ENCODE results near the gene FAM110D.

Gene FAM110D

DNA sequence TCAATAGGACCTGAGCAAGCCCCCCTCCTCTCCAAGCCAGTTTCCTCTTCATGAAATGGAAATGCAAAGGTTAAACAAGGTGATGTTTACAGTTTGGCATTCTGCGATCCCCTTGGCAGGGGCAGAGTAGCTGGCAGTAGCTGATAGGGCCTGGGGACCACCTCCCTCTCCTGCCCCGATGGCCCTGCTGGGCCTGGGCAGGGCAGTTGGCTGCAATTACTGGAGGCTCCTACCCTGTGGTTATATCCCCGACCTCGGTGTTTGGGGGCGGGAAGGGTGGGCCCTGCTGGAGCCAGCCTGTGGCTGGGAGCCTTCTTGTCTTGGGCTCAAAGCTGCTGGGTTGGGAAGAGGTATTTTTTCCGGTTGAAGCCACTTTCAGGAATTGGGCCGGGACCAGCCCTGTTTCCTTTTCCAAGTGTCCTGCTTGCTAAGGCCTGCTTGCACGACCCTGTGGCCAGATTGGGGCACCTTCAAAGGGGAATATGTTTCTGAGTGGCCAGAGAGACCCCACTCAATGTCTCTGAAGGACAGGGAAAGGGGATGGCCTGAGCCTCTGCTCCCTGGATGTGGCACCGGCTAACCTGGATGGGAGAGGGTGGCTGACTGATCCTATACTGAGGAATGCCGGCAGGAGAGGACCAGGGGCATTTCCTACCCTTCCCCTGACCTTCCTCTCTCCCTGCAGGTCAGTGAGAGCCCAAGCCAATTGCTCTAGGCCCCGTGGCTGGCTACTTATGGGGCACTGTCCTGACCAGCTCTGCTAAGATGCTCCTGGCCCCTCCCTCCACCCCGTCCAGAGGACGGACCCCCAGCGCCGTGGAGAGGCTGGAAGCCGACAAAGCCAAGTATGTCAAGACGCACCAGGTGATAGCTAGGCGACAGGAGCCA is 1.9 kb downstream of the FAM110D start:
- in situ Hi-C loops (cut with MboI; ENCODE audit: low sequenced_read_pairs): no loop called here

DNA sequence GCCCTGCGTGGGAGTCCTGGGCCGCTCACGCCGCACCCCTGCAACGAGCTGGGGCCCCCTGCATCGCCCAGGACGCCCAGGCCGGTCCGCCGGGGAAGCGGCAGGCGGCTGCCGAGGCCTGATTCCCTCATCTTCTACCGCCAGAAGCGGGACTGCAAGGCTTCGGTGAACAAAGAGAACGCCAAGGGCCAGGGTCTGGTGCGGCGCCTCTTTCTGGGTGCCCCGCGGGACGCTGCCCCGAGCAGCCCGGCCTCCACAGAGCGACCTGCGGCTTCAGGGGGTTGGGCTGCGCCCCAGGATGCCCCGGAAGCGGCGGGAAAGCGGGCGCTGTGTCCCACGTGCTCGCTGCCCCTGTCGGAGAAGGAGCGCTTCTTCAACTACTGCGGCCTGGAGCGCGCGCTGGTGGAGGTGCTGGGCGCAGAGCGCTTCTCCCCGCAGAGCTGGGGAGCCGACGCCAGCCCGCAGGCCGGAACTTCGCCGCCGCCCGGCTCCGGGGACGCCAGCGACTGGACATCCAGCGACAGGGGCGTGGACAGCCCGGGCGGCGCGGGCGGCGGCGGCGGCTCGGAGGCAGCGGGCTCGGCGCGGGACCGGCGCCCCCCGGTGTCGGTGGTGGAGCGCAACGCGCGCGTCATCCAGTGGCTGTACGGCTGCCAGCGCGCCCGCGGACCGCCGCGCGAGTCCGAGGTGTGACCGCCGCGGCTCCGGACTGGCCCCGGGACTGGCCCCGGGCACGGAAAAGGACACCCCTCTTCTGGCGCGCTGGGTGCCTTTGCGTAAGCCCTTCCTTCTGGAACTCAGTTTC is 2.7 kb downstream of the FAM110D start:
- in situ Hi-C loops (cut with MboI; ENCODE audit: low sequenced_read_pairs): no loop called here

DNA sequence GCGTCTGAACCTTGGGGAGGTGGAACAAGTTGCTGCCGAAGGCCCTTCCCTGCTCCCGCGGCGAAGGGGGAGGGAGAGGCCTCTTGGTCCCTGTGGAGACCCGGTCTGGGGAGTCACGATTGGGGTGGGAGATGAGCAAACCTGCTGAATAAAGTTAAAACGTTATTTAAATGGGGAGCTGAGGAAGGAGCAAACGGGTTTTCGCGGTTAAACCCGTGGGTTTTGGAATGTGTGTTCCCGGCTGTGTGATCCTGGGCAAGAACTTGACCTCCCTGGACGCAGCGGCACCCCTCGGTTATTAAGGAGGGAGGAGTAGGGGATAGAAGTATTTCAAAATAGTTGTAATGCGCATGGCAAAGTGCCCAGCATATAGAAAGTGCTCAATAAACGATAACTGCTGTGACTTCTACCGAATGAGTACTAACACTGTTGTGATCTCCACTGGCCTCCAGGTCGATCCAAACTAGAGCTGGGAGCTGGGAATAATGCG is 3.4 kb downstream of the FAM110D start:
- in situ Hi-C loops (cut with MboI; ENCODE audit: low sequenced_read_pairs): no loop called here

DNA sequence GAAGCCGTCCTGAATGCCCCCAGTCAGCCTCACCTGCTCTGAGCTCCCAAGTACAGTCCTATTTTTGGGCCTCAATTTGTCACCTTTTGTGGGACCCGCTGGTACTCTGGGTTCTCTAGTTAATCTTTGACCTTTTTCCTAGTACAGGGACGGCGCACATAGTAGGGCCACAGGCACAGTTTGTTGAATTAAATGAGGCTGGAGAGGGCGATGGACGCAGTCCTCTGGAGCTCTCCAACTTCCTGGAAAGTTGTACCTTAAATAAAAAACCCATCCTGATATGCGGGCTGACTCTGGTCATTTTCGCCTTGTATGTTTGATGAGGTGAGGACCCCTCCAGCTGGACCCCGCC is 4.8 kb downstream of the FAM110D start:
- in situ Hi-C loops (cut with MboI; ENCODE audit: low sequenced_read_pairs): no loop called here

DNA sequence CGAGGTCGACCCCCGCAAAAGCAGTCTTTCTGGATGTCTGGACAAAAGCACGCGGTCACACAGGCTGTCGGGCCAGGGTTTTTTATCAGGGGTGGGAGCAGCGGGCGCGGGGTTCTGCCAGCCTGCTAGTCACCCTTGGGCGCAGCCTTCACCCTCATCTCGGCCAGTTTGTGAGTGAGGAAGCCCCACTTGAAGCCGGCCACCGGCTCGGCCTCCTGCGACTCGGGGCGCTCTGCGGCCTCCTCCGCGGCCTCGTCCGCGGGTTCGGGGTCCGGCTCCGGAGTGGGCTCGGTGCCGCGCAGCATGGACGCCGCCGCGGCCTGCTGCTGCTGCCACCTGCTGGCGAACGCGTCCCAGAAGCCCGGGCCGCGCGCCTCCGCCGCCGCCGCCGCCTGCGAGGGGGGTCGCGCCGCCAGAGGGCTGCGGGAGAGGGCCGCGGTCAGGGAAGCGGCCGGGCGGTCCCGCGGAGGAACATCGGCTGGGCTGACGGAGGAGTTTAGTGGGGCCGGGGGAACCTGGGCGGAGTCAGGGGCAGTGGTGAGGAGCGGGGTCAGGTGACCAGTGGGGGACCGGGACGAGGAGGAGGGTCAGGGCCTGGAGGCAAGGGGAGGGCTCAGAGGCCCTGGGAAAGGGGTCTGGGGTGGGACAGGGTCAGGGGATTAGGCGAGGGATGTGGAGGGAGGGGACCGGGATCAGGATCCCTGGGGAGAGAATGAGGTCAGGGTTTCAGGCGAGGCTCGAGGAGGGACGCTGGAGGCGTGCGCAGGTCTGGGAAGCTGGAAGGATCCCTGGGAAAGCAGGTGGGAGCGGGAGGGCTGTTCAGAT is 5.4 kb downstream of the FAM110D start:
- in situ Hi-C loops (cut with MboI; ENCODE audit: low sequenced_read_pairs): no loop called here

DNA sequence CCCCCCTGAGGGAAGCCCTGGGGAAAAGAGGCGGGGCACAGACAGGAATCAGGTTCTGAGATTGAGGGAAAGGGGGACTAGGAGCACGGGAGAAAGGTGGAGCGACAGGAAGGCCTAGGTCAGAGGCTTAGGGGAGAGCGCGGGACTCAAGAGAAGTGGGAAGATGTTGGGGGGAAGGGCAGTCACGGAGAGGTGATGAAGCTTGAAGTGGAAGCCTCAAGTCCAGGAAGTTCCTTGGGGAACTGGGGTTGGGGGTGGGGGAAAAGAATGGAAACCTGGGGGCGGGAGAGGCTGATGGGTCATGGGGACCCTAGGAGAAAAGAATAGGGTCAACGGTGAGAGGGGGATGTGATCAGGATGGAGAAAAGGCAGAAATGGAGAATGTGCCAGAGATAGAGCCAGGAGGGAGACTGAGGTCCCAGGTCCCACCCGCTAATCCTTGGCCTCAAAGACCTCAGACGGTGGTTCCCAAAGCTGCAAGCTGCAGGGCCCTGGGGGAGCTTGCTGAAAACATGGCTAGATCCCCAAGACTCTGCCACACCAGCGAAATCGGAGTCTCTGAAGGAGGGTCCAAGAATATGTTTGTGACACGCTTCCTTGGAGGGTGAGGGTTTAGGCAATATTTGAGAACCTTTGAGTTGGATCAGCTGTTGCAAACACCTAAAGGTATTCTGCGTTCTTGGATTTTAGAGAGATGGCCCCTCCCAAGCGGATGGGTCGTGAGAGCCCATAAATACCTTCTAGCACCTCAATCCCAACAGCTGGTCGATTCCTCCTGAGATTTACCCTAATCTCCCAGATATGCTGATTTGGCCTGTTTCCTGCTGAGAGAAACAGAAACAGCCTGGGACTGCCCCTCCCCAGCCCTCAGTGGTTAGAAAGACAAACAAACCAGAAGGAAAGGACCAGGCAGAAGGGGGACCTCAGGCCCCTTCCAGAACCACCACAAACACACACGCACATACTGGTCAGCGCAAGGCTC is 6.3 kb downstream of the FAM110D start:
- in situ Hi-C loops (cut with MboI; ENCODE audit: low sequenced_read_pairs): no loop called here

DNA sequence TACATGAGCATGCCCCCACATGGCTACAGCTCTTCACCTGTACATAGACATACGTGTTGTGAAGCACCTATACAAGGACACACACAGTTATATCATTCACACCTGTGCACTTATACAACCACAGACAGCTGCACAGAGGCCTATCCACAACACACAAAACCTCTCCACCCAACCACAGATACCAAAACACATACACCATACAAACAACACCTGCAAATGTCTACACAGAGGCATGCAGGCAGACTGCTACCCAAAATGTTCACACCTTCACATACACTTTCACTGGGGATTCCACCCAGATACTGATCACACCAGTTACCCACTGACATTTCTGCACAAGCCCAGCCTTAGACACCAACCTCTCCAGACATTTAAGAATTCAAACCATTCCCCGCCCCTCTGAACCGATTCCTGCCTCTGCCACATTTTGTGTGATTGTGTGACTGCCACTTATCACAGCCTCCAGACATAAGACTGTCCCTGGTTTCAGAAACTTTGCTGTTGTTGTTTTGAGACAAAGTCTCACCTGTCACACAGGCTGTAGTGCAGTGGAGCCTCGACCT is 7.9 kb downstream of the FAM110D start:
- in situ Hi-C loops (cut with MboI; ENCODE audit: low sequenced_read_pairs): no loop called here

DNA sequence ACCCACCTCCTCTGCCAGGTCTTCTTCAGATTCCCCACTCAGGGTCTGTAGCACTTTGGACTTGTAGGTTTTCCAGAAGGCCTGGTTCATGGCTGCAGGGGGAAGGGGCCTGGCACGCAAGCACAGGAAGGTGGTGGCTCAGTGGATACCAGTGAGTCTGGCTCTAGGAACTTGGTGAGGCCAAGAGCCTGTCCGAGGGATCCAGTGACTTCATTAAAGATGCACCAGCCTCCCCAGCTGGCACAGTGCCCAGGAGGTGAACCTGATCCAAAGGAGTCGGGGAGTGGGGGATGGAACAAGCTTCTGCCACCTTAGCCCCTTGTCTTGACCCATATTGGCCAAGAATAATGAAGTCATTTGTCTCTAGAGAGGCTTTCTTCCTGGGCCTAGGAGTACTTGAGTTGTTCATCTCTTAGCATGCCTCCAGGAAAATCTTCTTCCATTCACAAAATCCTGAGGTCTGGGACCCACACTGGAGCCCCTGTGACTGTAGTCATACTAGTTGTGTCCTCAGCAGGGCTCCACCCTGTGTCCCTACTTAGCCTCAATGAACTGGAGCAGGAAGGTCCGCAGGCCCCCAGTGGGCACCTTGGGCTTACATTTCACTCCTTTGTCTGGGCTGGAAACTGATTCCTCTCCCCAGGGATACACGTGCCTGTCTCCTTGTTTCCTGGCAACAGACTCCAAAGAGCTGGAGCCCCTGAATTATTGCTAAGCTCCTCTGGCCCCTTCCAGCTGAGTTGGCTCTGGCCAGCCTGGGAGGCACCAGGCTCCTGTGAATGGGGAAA is 9.7 kb downstream of the FAM110D start, which contains the start of gene C1orf232:
C1orf232 (minus strand) TSS at position 554 of the 788 bp plus-strand sequence; CDS start at position 90, 464 bp downstream.
- in situ Hi-C loops (cut with MboI; ENCODE audit: low sequenced_read_pairs): no loop called here

DNA sequence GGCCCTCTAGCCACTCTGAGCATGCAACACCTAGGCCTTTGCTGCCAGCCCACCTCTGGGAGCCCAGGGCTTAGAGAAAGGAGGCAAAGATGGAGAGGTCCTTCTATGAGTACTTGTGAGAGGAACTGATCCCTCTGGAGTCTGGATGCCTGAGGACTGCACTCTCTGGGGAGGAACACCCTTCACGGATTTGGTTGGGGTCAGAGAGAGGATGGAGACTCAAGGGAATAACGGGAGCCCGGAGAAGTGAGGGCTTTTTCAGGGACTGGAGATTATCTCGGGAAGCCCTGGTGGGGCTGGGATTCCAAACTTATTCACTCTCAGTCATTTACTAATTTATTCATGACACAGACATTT is 10.3 kb downstream of the FAM110D start:
- in situ Hi-C loops (cut with MboI; ENCODE audit: low sequenced_read_pairs): no loop called here

DNA sequence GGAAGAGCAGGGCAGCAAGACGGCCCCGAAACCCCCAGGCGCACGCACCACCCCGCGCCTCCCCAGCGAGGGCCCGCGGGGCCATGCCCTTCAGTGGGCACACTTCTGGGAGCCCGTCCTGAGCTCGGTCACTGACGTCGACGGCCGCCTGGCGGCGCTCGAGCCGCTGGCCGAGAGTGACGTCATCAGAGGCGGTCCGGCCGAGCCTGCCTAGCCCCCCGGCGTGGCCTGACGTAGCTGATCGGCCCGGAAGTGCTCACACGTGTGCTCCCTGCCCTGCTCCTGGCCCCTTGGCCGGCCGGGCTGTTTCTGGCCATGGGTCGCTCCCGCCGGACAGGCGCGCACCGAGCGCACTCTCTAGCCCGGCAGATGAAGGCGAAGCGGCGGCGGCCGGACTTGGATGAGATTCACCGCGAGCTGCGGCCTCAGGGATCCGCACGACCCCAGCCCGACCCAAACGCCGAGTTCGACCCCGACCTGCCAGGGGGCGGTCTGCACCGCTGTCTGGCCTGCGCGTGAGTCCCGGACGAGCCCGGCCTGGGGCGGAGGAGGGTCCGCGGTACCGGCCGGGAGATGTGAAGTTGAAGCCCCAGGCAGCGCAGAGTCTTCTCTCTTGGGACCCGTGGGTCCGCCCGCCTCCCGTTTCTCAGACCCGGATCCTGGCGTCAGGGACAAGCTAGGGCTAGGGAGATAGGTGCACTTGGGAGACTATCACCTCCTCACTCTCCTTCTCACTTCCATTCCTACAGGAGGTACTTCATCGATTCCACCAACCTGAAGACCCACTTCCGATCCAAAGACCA is 11.0 kb downstream of the FAM110D start, which contains the start of gene ZNF593:
ZNF593 (plus strand) TSS at position 240 of the 803 bp plus-strand sequence; CDS start at position 316, 76 bp downstream.
- in situ Hi-C loops (cut with MboI; ENCODE audit: low sequenced_read_pairs): no loop called here

DNA sequence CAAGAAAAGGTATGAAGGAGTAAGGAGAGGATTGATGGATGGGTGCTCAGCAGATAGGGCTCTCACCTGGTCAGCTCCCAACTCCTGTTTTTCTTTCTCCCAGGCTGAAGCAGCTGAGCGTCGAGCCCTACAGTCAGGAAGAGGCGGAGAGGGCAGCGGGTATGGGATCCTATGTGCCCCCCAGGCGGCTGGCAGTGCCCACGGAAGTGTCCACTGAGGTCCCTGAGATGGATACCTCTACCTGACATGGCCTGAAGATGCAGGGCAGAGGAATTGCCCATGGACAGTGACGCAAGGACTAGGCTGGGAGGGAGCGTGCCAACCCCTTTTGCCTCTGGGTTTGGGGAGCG is 11.6 kb downstream of the FAM110D start:
- in situ Hi-C loops (cut with MboI; ENCODE audit: low sequenced_read_pairs): no loop called here

DNA sequence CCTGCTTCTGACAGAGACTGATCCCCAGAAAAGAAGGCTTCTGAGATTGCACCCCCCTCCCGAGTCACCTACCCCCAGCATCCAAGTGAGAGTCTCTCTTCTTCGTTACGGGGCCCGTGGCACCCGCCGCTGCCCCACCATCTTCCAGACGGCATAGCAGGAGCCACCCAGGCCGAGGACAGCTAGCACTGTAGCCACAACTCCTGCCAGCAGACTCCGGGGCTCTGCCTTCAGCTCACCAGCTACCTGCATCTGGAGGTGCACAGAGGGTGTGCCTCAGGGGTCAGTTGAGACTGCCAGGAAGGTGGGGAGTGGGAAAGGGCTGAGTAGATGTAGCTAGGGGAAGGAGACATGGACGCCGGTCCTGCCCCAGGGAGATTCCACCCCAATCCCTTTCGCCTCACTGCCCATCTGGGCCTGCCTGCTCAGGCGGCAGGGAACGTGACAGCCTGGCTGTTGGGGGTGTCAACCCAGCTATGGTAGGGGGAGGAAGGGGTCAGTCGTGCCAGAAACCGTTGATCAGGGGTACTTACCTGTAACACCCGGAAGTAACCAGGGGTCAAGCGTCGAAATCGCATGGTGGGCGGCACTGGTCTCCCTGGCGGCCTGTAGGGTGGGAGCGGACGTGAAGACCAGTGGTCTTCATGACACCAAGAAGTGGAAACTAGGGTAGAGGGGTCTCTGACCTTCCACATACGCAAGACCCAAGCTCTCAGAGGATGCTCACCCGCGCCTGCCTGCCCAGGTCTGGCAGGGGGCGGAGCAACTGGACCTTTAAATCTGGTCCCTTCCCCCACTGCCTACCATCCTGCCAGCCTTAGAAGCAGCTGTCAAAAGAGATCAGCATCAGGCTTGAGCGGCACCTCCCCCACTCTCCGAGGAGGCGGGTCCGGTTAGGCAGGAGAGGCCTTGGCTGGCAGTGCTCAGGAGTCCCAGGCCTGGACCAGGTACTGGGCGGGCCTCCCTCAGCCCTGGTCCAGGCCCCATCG is 12.5 kb downstream of the FAM110D start, which contains the start of gene ZNF593OS:
ZNF593OS (minus strand) TSS at position 749 of the 989 bp plus-strand sequence; CDS start at position 578, 171 bp downstream.
- in situ Hi-C loops (cut with MboI; ENCODE audit: low sequenced_read_pairs): no loop called here

DNA sequence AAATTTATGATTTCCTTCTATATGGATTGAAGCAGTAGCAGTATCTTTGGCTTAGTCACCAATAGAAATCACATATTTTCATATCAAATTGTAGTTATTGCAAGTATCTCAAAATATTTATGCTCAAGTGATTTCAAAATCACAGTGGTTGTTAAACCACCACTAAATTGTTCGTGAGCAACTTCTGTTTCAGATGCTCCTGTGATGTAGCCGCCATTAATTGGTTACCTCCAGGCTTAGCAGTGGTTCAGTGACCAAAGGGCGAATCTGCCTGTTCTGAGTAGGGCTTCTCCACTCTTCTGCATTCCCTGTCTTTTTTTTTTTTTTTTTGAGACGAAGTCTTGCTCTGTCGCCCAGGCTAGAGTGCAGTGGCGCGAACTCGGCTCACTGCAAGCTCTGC is 16.5 kb downstream of the FAM110D start:
- in situ Hi-C loops (cut with MboI; ENCODE audit: low sequenced_read_pairs): no loop called here

DNA sequence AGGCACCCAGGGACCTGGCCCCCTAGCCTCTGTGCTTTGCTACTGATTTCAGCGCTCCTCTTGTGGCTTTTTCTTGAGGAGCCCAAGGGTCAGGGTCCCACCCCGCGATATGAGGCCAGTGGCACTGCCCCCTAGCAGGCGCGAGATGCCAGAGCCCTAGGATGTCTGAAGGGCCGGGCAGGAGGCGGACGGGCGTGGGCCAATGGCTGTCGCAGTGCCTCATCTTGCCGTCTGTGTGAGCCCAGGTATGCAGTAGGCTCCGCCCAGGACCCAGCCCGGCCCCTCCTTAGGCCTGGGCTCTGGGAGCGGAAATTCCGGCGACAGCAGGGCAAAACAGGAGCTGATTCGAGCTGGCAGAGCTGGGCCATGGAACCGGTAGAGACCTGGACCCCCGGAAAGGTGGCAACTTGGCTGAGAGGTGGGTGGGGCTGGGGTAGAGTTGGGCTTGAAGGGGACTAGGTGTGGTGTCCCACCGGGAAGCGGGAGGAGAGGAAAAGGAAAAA is 18.4 kb downstream of the FAM110D start, which contains the start of gene CNKSR1:
CNKSR1 (plus strand) TSS at position 310 of the 503 bp plus-strand sequence; CDS start at position 367, 57 bp downstream.
- in situ Hi-C loops (cut with MboI; ENCODE audit: low sequenced_read_pairs): no loop called here

DNA sequence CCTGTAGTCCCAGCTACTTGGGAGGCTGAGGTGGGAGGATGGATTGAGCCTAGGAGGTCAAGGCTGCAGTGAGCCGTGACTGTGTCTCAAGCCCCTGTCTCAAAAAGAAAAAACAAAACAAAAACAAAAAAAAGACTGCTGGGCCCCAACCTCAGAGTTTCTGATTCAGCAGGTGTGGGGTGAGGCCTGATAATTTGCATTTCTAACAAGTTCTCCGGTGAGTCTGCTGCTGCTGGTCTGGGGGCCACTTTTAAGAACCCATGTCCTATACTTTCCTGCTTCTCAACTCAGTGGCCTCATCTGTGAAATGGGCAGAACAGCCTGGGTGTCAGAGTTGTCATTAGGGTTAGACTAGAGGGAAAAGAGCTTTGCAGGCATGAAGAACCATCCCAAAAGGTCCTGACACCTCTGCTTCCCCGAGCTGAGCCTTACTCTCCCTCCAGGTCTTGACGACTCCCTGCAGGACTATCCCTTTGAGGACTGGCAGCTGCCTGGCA is 21.2 kb downstream of the FAM110D start:
- in situ Hi-C loops (cut with MboI; ENCODE audit: low sequenced_read_pairs): no loop called here

Measured in HL-60/S4 treated with retinoic acid at 250 ng/mL for 4 days and 3 days (cell line).